PFSK-1 (cell line): Measurements from ENCODE around the gene CCDC38.
A peak's percentile ranks its signal among the peaks of the same experiment; 100 is the strongest.

Experiments
- FOXP2 ChIP-seq: optimal IDR thresholded peaks from 2 replicates; pipeline ENCODE3; 2011; ENCODE audit warnings: borderline replicate concordance, control low read depth, inconsistent platforms; ENCODE audit not compliant: insufficient read depth; ENCODE audit errors: extremely low read length, extremely low read depth
- POLR2AphosphoS5 ChIP-seq: IDR thresholded peaks from 2 replicates; pipeline ENCODE4 v1.6.1; 2012; ENCODE audit warnings: low read depth, mild to moderate bottlenecking, control low read depth, low read length, moderate library complexity
- SIN3A ChIP-seq: IDR thresholded peaks from 2 replicates; pipeline ENCODE4 v1.6.1; 2012; ENCODE audit warnings: mild to moderate bottlenecking, low read length, moderate library complexity, borderline replicate concordance; ENCODE audit not compliant: insufficient read depth
- TAF1 ChIP-seq: IDR thresholded peaks from 2 replicates; pipeline ENCODE4 v1.6.1; 2012; ENCODE audit warnings: low read length, control low read depth, borderline replicate concordance; ENCODE audit not compliant: insufficient read depth
- TF ChIP-seq, protein P1 (sequence below), 2 experiments: IDR thresholded peaks; 2 replicates each; pipeline versions ENCODE4 v1.6.1 to v1.8.0; 2011 to 2012; ENCODE audit warnings: low read depth in 2 of 2, low read length in 2 of 2, control low read depth in 1 of 2, inconsistent platforms in 1 of 2, mild to moderate bottlenecking in 1 of 2, moderate library complexity in 1 of 2; ENCODE audit not compliant: insufficient read depth in 1 of 2

The CCDC38 gene

GRCh38 chr12:95837240-95838038 is 105.0 kb downstream of the CCDC38 start:
- TF ChIP-seq FOXP2 (no peak), POLR2AphosphoS5 (peak; percentile 67; the same call in 1 of the 2 replicates), TAF1 (0 out of 2 replicates have a peak, but pooled peaks have one; percentile 54), SIN3A (no peak)
- TF ChIP-seq, protein P1, sequence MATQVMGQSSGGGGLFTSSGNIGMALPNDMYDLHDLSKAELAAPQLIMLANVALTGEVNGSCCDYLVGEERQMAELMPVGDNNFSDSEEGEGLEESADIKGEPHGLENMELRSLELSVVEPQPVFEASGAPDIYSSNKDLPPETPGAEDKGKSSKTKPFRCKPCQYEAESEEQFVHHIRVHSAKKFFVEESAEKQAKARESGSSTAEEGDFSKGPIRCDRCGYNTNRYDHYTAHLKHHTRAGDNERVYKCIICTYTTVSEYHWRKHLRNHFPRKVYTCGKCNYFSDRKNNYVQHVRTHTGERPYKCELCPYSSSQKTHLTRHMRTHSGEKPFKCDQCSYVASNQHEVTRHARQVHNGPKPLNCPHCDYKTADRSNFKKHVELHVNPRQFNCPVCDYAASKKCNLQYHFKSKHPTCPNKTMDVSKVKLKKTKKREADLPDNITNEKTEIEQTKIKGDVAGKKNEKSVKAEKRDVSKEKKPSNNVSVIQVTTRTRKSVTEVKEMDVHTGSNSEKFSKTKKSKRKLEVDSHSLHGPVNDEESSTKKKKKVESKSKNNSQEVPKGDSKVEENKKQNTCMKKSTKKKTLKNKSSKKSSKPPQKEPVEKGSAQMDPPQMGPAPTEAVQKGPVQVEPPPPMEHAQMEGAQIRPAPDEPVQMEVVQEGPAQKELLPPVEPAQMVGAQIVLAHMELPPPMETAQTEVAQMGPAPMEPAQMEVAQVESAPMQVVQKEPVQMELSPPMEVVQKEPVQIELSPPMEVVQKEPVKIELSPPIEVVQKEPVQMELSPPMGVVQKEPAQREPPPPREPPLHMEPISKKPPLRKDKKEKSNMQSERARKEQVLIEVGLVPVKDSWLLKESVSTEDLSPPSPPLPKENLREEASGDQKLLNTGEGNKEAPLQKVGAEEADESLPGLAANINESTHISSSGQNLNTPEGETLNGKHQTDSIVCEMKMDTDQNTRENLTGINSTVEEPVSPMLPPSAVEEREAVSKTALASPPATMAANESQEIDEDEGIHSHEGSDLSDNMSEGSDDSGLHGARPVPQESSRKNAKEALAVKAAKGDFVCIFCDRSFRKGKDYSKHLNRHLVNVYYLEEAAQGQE (IDR thresholded peaks at IDR 0.05; ENCODE audit: insufficient read depth in 1 of 2, low read depth in 2 of 2, low read length in 2 of 2), result no peak

DNA sequence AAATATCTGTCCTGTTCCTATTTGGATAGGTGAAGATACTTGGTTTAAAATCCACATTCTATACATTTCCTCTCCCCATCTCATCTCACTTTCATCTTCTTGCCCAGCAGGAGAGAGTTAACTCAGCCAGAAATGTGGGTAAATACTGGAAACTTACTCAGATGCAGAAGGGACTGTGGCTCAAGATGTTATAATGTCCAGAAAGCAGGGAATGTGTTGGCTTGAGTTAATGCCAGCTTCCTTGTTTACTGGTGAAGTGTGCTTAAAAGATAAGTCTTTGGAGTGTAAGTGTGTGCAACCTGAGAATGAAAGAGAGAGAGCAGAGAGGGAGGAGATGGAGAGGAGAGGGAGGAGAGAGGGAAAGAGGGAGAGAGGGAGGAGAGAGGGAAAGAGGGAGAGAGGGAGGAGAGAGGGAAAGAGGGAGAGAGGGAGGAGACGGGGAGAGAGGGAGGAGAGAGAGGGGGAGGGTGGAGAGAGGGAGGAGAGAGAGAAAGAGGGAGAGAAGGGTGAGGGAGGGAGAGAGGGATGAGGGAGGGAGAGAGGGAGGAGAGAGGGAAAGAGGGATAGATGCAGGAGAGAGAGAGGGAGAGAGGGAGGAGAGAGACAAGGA is 105.7 kb downstream of the CCDC38 start:
- TF ChIP-seq TAF1, result no peak
- TF ChIP-seq FOXP2, result no peak
- TF ChIP-seq, protein P1 (IDR thresholded peaks at IDR 0.05; ENCODE audit: insufficient read depth in 1 of 2, low read depth in 2 of 2, low read length in 2 of 2), result no peak
- TF ChIP-seq POLR2AphosphoS5, result no peak
- TF ChIP-seq SIN3A, result no peak

GRCh38 chr12:95836185-95836609 is 106.2 kb downstream of the CCDC38 start:
- TF ChIP-seq SIN3A, result peak; percentile 56; the same call in 1 of the 2 replicates
- TF ChIP-seq, protein P1 (IDR thresholded peaks at IDR 0.05; ENCODE audit: insufficient read depth in 1 of 2, low read depth in 2 of 2, low read length in 2 of 2), result no peak
- peak; percentile 36; the same call in 1 of the 2 replicates for TF ChIP-seq POLR2AphosphoS5
- peak; percentile 39; the same call in 1 of the 2 replicates for TF ChIP-seq TAF1
- no peak for TF ChIP-seq FOXP2

- TF ChIP-seq, protein P1 (IDR thresholded peaks at IDR 0.05; ENCODE audit: insufficient read depth in 1 of 2, low read depth in 2 of 2, low read length in 2 of 2), result no peak
- TF ChIP-seq POLR2AphosphoS5, result no peak
- TF ChIP-seq TAF1, result no peak
Measured at GRCh38 chr12:95834572-95834971, 107.8 kb downstream of the CCDC38 start.
